ENCODE results near the gene GALNT10. TPM values are rescaled to one million over a fixed set of nuclear protein-coding genes. Genes with fewer than 3 reads are reported as not detected.

The GALNT10 gene
- total RNA-seq, 1 experiment from 2014 or later: 27.8 TPM

GRCh38 chr5:154165886-154166285 lies 24.6 kb upstream of the GALNT10 start:
- no peaks in the 10 kb centered on the region for H3K79me2 ChIP-seq (ENCODE audit: insufficient read depth, low read length)
- no peaks in the 10 kb centered on the region for H3K9me2 ChIP-seq (ENCODE audit: insufficient read depth)
- no peaks in the 10 kb centered on the region for H3K36me3 ChIP-seq (ENCODE audit: control insufficient read depth in 1 of 2, insufficient read depth in 2 of 2, low read length in 2 of 2)
- no peak overlapping the region for H3K4me2 ChIP-seq (ENCODE audit: low read length)
- no peak overlapping the region for H3K9ac ChIP-seq (ENCODE audit: low read length)
- TF ChIP-seq, protein P1, sequence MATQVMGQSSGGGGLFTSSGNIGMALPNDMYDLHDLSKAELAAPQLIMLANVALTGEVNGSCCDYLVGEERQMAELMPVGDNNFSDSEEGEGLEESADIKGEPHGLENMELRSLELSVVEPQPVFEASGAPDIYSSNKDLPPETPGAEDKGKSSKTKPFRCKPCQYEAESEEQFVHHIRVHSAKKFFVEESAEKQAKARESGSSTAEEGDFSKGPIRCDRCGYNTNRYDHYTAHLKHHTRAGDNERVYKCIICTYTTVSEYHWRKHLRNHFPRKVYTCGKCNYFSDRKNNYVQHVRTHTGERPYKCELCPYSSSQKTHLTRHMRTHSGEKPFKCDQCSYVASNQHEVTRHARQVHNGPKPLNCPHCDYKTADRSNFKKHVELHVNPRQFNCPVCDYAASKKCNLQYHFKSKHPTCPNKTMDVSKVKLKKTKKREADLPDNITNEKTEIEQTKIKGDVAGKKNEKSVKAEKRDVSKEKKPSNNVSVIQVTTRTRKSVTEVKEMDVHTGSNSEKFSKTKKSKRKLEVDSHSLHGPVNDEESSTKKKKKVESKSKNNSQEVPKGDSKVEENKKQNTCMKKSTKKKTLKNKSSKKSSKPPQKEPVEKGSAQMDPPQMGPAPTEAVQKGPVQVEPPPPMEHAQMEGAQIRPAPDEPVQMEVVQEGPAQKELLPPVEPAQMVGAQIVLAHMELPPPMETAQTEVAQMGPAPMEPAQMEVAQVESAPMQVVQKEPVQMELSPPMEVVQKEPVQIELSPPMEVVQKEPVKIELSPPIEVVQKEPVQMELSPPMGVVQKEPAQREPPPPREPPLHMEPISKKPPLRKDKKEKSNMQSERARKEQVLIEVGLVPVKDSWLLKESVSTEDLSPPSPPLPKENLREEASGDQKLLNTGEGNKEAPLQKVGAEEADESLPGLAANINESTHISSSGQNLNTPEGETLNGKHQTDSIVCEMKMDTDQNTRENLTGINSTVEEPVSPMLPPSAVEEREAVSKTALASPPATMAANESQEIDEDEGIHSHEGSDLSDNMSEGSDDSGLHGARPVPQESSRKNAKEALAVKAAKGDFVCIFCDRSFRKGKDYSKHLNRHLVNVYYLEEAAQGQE (IDR thresholded peaks at IDR 0.05; ENCODE audit: low read depth): no peak
- no peak for TF ChIP-seq ZFX (IDR thresholded peaks at IDR 0.05)
- TF ChIP-seq SP1 (IDR thresholded peaks at IDR 0.05; ENCODE audit: low read depth): no peak
- no peak for TF ChIP-seq CTCF (IDR thresholded peaks at IDR 0.05 in 2 of 3, conservative IDR thresholded peaks at IDR 0.05 in 1 of 3; ENCODE audit: borderline replicate concordance in 1 of 3, insufficient read depth in 1 of 3, low read depth in 2 of 3, low read length in 2 of 3)
- TF ChIP-seq EZH2phosphoT487 (IDR thresholded peaks at IDR 0.05; ENCODE audit: borderline replicate concordance): no peak
- no peak for TF ChIP-seq FOSL1 (IDR thresholded peaks at IDR 0.05; ENCODE audit: low read depth)
- TF ChIP-seq CEBPB (IDR thresholded peaks at IDR 0.05; ENCODE audit: low read depth): no peak
- no peak for TF ChIP-seq SIN3A (IDR thresholded peaks at IDR 0.05; ENCODE audit: low read depth)
- no peak for TF ChIP-seq POLR2A (IDR thresholded peaks at IDR 0.05; ENCODE audit: borderline replicate concordance, extremely low read depth, insufficient read depth, insufficient read length)
- no peak for TF ChIP-seq TCF7L2 (IDR thresholded peaks at IDR 0.05; ENCODE audit: borderline replicate concordance, extremely low read depth, insufficient read depth, insufficient read length)
- no peak for TF ChIP-seq EGR1 (IDR thresholded peaks at IDR 0.05; ENCODE audit: low read depth)
- no TSS peak for BruUV-seq (replicated peaks)
- DNase-seq (ENCODE audit: low read depth, low spot score) (no peak), ATAC-seq (no peak)
- ChIA-PET RAD21 (ENCODE audit: low non-redundant PET in 1 of 2, low total read pairs in 2 of 2, uncharacterized antibody in 2 of 2, unreplicated experiment in 2 of 2) (no interaction called here), CTCF (no interaction called here), POLR2A (no interaction called here)
- no peak overlapping the region for H3K27ac ChIP-seq (ENCODE audit: low read depth, low read length)
- no peak overlapping the region for H3K4me3 ChIP-seq (replicated peaks in 1 of 2; ENCODE audit: low read depth in 1 of 2, low read length in 2 of 2)
- intact Hi-C loops (cut with micrococcal nuclease): no loop called here
- H3K27me3 ChIP-seq (ENCODE audit: insufficient read depth, low read length): peaks cover 44% of the 10 kb centered on the region
- no peaks in the 10 kb centered on the region for H4K20me1 ChIP-seq (ENCODE audit: insufficient read depth)
- H3K4me1 ChIP-seq (ENCODE audit: control insufficient read depth in 1 of 2, insufficient read depth in 2 of 2, low read length in 2 of 2): no peaks in the 10 kb centered on the region
- no peak overlapping the region for H2AFZ ChIP-seq (ENCODE audit: low read depth, low read length, poor library complexity, severe bottlenecking)
- no peaks in the 10 kb centered on the region for H3K9me3 ChIP-seq (ENCODE audit: control insufficient read depth in 1 of 2, insufficient read depth in 1 of 2, low read depth in 1 of 2, low read length in 2 of 2)

Data from HCT116 (cell line).